HG03064 (cell line): ENCODE data around the gene CAB39L.

ENCODE experiments used
- ATAC-seq: cut with Tn5 transposase; IDR thresholded peaks from one replicate; pipeline ENCODE4 v1.9.1; 2021; ENCODE audit warnings: low read depth; ENCODE audit not compliant: unreplicated experiment

CAB39L gene

GRCh38 chr13:49403996-49404702 is 39.7 kb downstream of the CAB39L start:
- no peak for ATAC-seq

GRCh38 chr13:49400755-49401659 is 42.9 kb downstream of the CAB39L start:
- no peak for ATAC-seq

- ATAC-seq: no peak
Measured at GRCh38 chr13:49399801-49400472, 43.9 kb downstream of the CAB39L start.

- ATAC-seq: no peak
Measured at GRCh38 chr13:49395878-49396380, 47.9 kb downstream of the CAB39L start.

- no peak for ATAC-seq
Measured at GRCh38 chr13:49395451-49395865, 48.4 kb downstream of the CAB39L start.

- ATAC-seq: no peak
Measured at GRCh38 chr13:49388091-49388635, 55.7 kb downstream of the CAB39L start.

GRCh38 chr13:49386664-49387063 is 57.2 kb downstream of the CAB39L start:
- ATAC-seq: no peak

GRCh38 chr13:49376121-49376520 is 67.7 kb downstream of the CAB39L start:
- ATAC-seq: no peak

- no peak for ATAC-seq
Measured at GRCh38 chr13:49374585-49375290, 69.1 kb downstream of the CAB39L start.

- no peak for ATAC-seq
Measured at GRCh38 chr13:49373716-49374115, 70.1 kb downstream of the CAB39L start.

- no peak for ATAC-seq
Measured at GRCh38 chr13:49371943-49372613, 71.8 kb downstream of the CAB39L start.

- ATAC-seq: no peak
Measured at GRCh38 chr13:49370371-49370770, 73.5 kb downstream of the CAB39L start.

GRCh38 chr13:49369866-49370265 is 74.0 kb downstream of the CAB39L start:
- no peak for ATAC-seq

- ATAC-seq: no peak
Measured at GRCh38 chr13:49368688-49369087, 75.2 kb downstream of the CAB39L start.

GRCh38 chr13:49367640-49368422 is 76.0 kb downstream of the CAB39L start:
- ATAC-seq: no peak

- ATAC-seq: no peak
Measured at GRCh38 chr13:49366841-49367240, 77.0 kb downstream of the CAB39L start.

- ATAC-seq: no peak
Measured at GRCh38 chr13:49357694-49358093, 86.2 kb downstream of the CAB39L start.

GRCh38 chr13:49356223-49356622 is 87.6 kb downstream of the CAB39L start:
- no peak for ATAC-seq

GRCh38 chr13:49354719-49355118 is 89.1 kb downstream of the CAB39L start:
- ATAC-seq: no peak
